HG02970 (cell line): ENCODE results near the gene CHAC2.
"Not testable (repeated sequence)": the region's sequence is repeated elsewhere in the genome, so short reads cannot be mapped to it uniquely, and the experiment has no call there.

Source experiments
- ATAC-seq: cut with Tn5 transposase; IDR thresholded peaks from one replicate; pipeline ENCODE4 v1.9.1; 2021; ENCODE audit warnings: mild to moderate bottlenecking, moderate library complexity, moderate number of reproducible peaks; ENCODE audit not compliant: unreplicated experiment, low FRiP score

CHAC2 gene

GRCh38 chr2:53767405-53768241, at the start of gene CHAC2:
TSS of gene CHAC2 (plus strand) at chr2:53767804. CDS start at chr2:53767887, 83 bp downstream.
- peak; percentile 94 for ATAC-seq

GRCh38 chr2:53720944-53721343, 46.7 kb upstream of the CHAC2 start:
- not testable (repeated sequence) for ATAC-seq

- no peak for ATAC-seq
Measured at GRCh38 chr2:53724536-53724935, 43.1 kb upstream of the CHAC2 start.

- ATAC-seq: no peak
Measured at GRCh38 chr2:53725662-53726061, 41.9 kb upstream of the CHAC2 start.

- ATAC-seq: no peak
Measured at GRCh38 chr2:53727921-53728320, 39.7 kb upstream of the CHAC2 start.

- ATAC-seq: no peak
Measured at GRCh38 chr2:53729143-53729762, 38.4 kb upstream of the CHAC2 start.

GRCh38 chr2:53737091-53737490, 30.5 kb upstream of the CHAC2 start:
- no peak for ATAC-seq

- no peak for ATAC-seq
Measured at GRCh38 chr2:53739032-53739431, 28.6 kb upstream of the CHAC2 start.

GRCh38 chr2:53740170-53740569, 27.4 kb upstream of the CHAC2 start:
- no peak for ATAC-seq

- ATAC-seq: no peak
Measured at GRCh38 chr2:53744395-53745065, 23.1 kb upstream of the CHAC2 start.

- ATAC-seq: no peak
Measured at GRCh38 chr2:53750041-53750768, 17.4 kb upstream of the CHAC2 start.

- peak; percentile 83 for ATAC-seq
Measured at GRCh38 chr2:53751728-53752127, 15.9 kb upstream of the CHAC2 start.

GRCh38 chr2:53752385-53752784, 15.2 kb upstream of the CHAC2 start:
- no peak for ATAC-seq

GRCh38 chr2:53753041-53753440, 14.6 kb upstream of the CHAC2 start:
- ATAC-seq: no peak

- no peak for ATAC-seq
Measured at GRCh38 chr2:53755121-53755520, 12.5 kb upstream of the CHAC2 start.

- no peak for ATAC-seq
Measured at GRCh38 chr2:53756644-53757043, 11.0 kb upstream of the CHAC2 start.

- not testable (repeated sequence) for ATAC-seq
Measured at GRCh38 chr2:53757206-53757605, 10.4 kb upstream of the CHAC2 start.

GRCh38 chr2:53765767-53766166, 1.8 kb upstream of the CHAC2 start:
- ATAC-seq: no peak

GRCh38 chr2:53768242-53768542, 588 bp downstream of the CHAC2 start:
- ATAC-seq: peak; percentile 46

GRCh38 chr2:53769318-53769945, 1.8 kb downstream of the CHAC2 start:
- no peak for ATAC-seq
